Measurements from ENCODE around the gene ZMYND10. TPM values are rescaled to one million over a fixed set of nuclear protein-coding genes. Genes with fewer than 3 reads are reported as not detected.

ZMYND10 gene
- total RNA-seq, 8 experiments from 2014 or later: 0.76 to 91.1 (median 2.2) TPM

DNA sequence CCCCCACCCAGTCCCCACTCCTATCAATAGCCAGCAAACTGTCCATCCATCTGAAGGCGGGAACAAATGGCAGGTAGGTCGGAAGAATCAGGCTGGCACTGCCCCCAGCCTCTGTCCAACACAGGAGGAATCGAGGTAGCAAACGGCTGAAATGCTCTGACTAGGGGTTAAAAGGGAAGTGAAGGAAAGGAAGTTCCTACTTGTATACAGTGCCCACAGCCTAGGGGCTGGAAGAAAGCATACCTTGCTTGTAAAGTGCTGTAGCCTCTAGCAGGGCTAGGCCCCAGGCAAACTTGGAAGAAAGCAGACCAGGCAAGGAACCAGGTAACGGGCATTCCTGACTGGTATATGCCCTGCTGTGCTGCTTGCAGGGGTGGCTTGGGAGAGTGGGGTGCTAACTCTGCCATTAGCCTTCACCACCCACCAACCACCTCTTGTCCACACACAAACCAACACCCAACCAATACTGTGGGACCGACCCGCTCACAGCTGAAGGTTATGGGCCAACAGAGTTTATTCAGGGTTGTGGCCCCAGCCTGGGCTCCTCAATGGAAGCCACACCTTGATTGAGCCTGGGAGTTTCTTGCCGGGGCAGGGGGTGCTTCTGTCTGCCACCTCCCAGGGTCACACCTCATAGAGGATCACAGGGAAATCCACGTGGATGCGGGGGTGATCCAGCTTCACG is 19.9 kb downstream of the ZMYND10 start:
- Histone ChIP-seq H3K4me1 (replicated peaks in 1 of 2) (peaks cover 16 to 24% of the 10 kb centered on the region in 2 donors), H3K4me3 (no peak overlapping the region), H3K27ac (no peak overlapping the region)
- ATAC-seq (replicated peaks in 6 of 8): no peak
- WGBS, 10 experiments: 83 to 100% (median 88%) methylated on average over 1 to 5 of the region's 11 CpGs; no CpG with 5 or more reads in 6 of the 10 experiments
- in situ Hi-C loops (cut with MboI; ENCODE audit: low pct_unique_long_range_greater_than_20kb in 2 of 9, low sequenced_read_pairs in 9 of 9, unreplicated experiment in 9 of 9): no loop called here

DNA sequence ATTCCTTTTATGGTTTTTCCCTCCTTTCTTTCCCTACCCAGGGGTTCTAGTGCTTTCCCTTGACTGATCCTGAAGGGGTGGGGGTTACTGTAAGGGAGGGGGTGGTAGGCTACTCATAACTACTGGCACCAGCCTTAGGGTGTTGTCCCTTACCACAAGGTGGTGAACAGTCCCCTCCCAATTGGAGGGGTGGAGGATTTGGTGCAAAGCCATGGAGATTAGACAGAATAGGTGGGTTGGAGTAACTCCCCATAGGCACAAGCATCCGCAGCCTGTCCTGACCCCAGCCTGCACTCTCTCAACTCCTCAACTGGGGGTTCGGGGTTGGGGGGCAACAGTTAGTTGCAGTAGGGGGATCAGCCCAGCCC is 20.4 kb downstream of the ZMYND10 start:
- no peak for ATAC-seq (replicated peaks in 6 of 8)
- Histone ChIP-seq H3K4me1 (replicated peaks in 1 of 2) (peaks cover 20 to 28% of the 10 kb centered on the region in 2 donors), H3K27ac (no peak overlapping the region), H3K4me3 (no peak overlapping the region)
- WGBS, 10 experiments: no CpG with 5 or more reads among the region's 2 CpGs
- in situ Hi-C loops (cut with MboI; ENCODE audit: low pct_unique_long_range_greater_than_20kb in 2 of 9, low sequenced_read_pairs in 9 of 9, unreplicated experiment in 9 of 9): no loop called here

DNA sequence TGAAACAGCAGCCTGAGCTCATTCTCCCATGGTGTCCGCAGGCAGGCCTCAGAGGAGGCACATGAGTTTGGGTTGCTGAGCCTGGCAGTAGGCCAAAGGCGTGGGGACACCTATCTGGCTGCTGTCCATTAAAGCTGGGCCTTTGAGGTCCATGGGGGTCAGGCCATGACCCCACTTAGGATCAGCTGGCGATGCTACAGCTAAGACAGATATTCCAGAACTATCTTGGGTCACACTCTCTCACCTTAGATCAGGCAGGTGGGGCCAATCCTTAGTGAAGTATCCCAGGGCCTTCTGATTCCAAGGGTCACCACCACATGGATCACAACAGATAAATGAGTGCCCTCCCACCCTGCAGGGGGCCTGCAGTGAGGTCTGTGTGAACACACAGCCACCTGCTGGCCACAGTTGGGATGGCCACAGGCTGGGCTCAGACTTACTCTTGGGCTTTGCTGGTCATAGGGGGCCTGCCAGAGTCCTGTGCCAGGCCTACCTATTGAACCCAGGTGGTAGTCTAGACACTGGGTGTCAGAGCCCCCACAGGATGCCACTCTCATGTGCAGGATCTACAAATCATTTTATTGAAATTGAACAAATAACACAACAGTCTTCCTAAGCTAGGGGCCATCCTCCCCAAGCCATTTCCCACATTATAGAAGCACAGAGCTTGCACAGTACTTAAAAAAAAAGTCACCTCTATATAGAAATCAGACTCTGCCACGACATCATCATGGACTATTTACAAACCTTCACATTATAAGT is 21.0 kb downstream of the ZMYND10 start:
- WGBS, 10 experiments: 0 to 100% (median 10%) methylated on average over 1 to 2 of the region's 4 CpGs; no CpG with 5 or more reads in 4 of the 10 experiments
- peak in 4 of 8 experiments; percentile 2 to 29 (median 6) for ATAC-seq (replicated peaks in 6 of 8)
- Histone ChIP-seq H3K4me3 (no peak overlapping the region), H3K27ac (no peak overlapping the region), H3K4me1 (replicated peaks in 1 of 2) (peaks cover 25 to 33% of the 10 kb centered on the region in 2 donors)
- in situ Hi-C loops (cut with MboI; ENCODE audit: low pct_unique_long_range_greater_than_20kb in 2 of 9, low sequenced_read_pairs in 9 of 9, unreplicated experiment in 9 of 9): no loop called here

DNA sequence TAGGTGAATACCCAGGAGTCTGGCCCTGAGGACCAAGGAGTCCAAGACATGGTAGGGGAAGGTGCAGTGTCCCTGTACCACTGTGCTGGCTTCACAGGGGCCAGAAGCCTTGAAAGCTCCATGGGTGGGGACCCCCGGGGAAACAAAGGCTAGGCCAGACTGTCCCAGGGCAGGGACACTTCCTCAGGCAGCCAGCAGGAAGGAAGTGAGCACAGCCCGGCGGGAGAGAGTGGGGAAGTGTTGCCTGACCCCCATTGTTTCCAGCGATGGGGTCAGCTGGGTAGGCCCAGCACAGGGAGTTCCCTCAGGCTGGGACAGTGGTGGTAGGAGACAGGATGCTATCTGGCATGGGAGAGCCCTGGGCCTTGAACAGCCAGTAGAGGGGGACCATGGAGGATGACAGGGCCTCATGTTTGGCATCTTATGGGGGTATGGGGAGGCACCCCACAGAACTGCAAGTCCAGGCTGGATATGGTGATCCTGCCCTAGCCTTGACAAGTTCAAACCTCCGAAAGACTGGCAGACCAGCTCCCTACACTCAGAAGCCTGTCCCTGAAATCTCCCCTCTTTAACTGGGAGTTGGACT is 21.8 kb downstream of the ZMYND10 start:
- WGBS, 10 experiments: 50 to 89% (median 67%) methylated on average over 1 to 4 of the region's 5 CpGs; no CpG with 5 or more reads in 6 of the 10 experiments
- H3K27ac ChIP-seq: no peak overlapping the region
- ATAC-seq (replicated peaks in 6 of 8): no peak
- in situ Hi-C loops (cut with MboI; ENCODE audit: low pct_unique_long_range_greater_than_20kb in 2 of 9, low sequenced_read_pairs in 9 of 9, unreplicated experiment in 9 of 9): no loop called here
- no peak overlapping the region for H3K4me3 ChIP-seq
- peaks cover 29 to 36% of the 10 kb centered on the region in 2 donors for H3K4me1 ChIP-seq (replicated peaks in 1 of 2)

DNA sequence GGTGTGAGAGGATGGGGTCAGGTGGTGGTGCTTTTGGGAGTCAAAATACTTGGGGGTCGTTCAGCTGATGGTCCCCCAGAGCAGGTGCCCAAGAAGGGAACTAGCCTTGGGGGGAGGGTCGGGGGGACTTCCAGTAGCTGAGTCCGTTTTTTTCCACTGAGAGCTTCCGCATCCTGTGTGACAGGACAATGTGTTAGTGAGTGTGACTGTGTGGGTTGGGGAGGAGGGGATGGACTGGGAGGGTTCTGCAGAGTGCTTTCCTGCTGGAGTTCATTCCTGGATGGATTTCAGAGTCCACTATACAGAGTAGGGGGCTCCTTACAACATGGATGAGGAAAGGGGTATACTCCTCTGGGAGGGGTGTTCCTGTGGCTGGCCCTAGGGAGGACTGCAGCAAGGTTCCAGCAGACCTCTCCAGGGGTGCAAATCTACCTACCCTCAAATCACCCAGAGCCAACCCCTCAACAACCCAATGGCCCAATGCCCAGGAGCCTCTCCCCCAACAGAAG is 22.4 kb downstream of the ZMYND10 start:
- ATAC-seq (replicated peaks in 6 of 8): no peak
- no peak overlapping the region for H3K4me3 ChIP-seq
- H3K4me1 ChIP-seq (replicated peaks in 1 of 2): peaks cover 29 to 32% of the 10 kb centered on the region in 2 donors
- in situ Hi-C loops (cut with MboI; ENCODE audit: low pct_unique_long_range_greater_than_20kb in 2 of 9, low sequenced_read_pairs in 9 of 9, unreplicated experiment in 9 of 9): no loop called here
- WGBS, 10 experiments: 29 to 87% (median 80%) methylated on average over 1 to 3 of the region's 4 CpGs; no CpG with 5 or more reads in 7 of the 10 experiments
- H3K27ac ChIP-seq: no peak overlapping the region

DNA sequence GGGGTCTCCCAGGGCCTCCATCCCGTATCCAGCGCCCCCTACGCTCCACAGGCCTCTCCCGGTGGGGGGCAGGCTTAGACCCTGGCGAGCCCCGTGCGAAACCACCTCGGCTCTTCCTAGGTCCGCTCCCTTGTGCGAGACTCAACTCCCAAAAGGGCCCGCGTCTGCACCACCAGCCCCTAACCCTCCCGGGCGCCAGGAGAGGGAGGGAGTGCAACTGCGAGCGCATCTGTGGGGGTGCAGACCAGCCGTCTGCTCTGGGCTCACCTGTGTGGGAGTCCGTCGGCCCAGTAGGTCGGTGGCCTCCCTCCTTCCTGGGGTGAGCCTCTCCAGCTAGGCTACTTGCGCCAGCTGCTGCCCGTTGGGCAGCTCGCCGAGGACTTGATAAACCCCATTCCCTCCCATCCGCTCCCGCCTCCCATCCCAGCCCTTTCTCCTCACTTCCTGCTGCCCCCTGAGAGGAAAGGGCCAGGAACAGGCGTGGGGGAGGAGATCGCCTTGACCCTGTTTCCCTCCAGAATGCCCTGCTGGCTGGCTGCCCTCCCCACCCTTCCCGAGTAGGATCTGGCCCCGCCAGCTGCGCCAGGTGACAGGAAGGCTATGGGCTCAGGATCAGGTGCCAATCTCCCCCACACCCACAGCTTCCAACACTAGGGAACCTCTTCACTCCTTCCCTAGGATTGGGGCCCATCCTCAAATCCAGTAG is 23.0 kb downstream of the ZMYND10 start, which contains the start of gene HYAL2:
Gene HYAL2 (minus strand): TSS at position 360 of the 706 bp plus-strand sequence. CDS start 2,256 bp downstream, outside the sequence.
- Histone ChIP-seq H3K27ac (peak within 1 kb of the TSS; percentile 100), H3K4me1 (replicated peaks in 1 of 2) (peaks cover 29 to 32% of the 10 kb centered on the region in 2 donors), H3K4me3 (peak within 1 kb of the TSS; percentile 72 to 97 (median 90))
- in situ Hi-C loops (cut with MboI; ENCODE audit: low pct_unique_long_range_greater_than_20kb in 2 of 9, low sequenced_read_pairs in 9 of 9, unreplicated experiment in 9 of 9): no loop called here
- ATAC-seq (replicated peaks in 6 of 8): no peak
- 60 to 100% (median 72%) methylated on average over 1 to 7 of the region's 31 CpGs; no CpG with 5 or more reads in 6 of the 10 experiments for WGBS, 10 experiments

DNA sequence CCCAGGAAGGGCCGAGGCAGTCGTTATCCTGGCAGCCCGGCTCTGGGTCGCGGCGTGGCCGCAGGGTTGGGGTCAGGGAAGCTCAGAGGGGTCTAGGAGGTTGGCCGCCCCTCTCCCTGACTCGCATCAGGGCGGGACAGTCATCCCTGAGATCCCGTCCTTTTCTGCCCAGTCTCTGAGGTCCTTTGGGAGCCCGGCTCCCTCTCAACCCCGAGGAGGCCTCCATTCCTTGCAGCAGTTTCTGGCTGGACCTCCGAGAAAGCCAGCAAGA is 23.5 kb downstream of the ZMYND10 start:
- in situ Hi-C loops (cut with MboI; ENCODE audit: low pct_unique_long_range_greater_than_20kb in 2 of 9, low sequenced_read_pairs in 9 of 9, unreplicated experiment in 9 of 9): no loop called here
- ATAC-seq (replicated peaks in 6 of 8): no peak
- Histone ChIP-seq H3K27ac (peak overlapping the region; percentile 100), H3K4me3 (peak overlapping the region; percentile 72 to 97 (median 90)), H3K4me1 (replicated peaks in 1 of 2) (peaks cover 25 to 29% of the 10 kb centered on the region in 2 donors)
- 46 to 60% methylated on average over 1 to 3 of the region's 14 CpGs; no CpG with 5 or more reads in 8 of the 10 experiments for WGBS, 10 experiments

DNA sequence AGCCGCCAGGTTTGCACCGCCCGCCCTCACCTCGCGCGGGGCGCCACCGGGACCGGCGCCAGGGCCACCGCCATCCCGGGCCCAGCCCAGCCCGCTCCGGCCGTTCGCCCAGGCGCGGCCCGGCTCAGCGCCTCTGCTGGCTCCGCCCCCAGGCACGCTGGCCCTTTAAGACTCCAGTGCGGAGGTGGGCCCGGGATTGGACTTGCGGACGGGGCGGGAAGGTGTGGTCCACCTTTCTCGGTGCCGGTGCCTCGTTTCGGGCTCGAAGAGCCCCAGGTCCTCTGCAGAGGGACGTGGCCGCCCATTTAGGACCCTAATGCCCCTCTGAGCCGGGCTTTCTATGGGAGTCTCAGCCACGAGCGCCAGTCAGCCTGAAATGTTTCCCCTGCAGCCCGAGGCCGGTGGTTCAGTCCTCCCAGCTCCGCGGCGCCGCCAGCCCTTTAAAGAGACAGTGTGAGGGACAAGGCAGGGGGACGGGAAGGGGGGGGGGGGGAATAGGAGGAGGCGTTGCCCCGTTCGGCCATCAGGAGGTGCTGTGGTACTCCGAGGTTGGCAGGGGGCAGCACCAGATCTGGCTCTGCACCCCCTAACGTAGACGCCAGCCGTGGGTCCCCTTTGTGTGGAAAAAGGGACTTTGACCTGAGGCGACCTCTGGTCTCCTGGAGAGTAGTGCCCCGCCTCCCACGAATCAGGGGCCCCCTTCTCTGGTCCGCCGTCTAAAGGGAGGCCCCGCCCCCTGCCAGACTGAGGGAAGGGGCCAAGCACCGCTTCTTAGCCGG is 24.0 kb downstream of the ZMYND10 start:
- 0 to 7% (median 0%) methylated on average over 4 to 10 of the region's 59 CpGs; no CpG with 5 or more reads in 5 of the 10 experiments for WGBS, 10 experiments
- H3K4me3 ChIP-seq: peak overlapping the region; percentile 72 to 97 (median 90)
- peak; percentile 82 to 90 (median 88) for ATAC-seq (replicated peaks in 6 of 8)
- in situ Hi-C loops (cut with MboI; ENCODE audit: low pct_unique_long_range_greater_than_20kb in 2 of 9, low sequenced_read_pairs in 9 of 9, unreplicated experiment in 9 of 9): no loop called here
- H3K27ac ChIP-seq: peak overlapping the region; percentile 100
- H3K4me1 ChIP-seq (replicated peaks in 1 of 2): peaks cover 22 to 30% of the 10 kb centered on the region in 2 donors

DNA sequence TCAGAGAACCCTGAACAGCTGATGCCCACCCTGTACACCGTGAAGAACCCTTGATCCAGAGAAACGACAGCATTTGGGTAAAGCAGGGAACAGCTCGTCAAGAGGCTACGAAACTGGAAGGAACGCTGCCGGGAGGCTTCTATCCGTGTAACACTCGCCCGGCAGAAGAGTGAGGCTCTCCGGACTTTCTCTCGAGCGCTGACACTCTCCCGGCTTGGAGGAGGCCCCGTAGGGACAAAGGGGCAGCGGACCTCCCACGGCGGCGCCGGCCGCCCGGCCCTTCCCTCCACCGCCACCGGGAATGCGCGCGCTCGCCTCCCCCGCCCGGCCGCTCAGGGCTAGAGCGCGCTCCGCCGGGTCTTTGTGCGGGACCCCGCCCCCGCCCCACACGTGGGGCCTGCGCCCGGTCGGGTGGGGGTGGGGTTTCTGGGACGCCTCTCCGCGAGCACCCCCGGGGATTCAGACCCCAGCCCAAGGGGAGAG is 24.6 kb downstream of the ZMYND10 start:
- in situ Hi-C loops (cut with MboI; ENCODE audit: low pct_unique_long_range_greater_than_20kb in 2 of 9, low sequenced_read_pairs in 9 of 9, unreplicated experiment in 9 of 9): no loop called here
- H3K4me3 ChIP-seq: peak overlapping the region; percentile 72 to 97 (median 90)
- WGBS, 10 experiments: 0 to 7% (median 0%) methylated on average over 1 to 6 of the region's 45 CpGs; no CpG with 5 or more reads in 3 of the 10 experiments
- peak overlapping the region; percentile 100 for H3K27ac ChIP-seq
- ATAC-seq (replicated peaks in 6 of 8): peak; percentile 55 to 79 (median 76)
- peaks cover 22 to 30% of the 10 kb centered on the region in 2 donors for H3K4me1 ChIP-seq (replicated peaks in 1 of 2)

DNA sequence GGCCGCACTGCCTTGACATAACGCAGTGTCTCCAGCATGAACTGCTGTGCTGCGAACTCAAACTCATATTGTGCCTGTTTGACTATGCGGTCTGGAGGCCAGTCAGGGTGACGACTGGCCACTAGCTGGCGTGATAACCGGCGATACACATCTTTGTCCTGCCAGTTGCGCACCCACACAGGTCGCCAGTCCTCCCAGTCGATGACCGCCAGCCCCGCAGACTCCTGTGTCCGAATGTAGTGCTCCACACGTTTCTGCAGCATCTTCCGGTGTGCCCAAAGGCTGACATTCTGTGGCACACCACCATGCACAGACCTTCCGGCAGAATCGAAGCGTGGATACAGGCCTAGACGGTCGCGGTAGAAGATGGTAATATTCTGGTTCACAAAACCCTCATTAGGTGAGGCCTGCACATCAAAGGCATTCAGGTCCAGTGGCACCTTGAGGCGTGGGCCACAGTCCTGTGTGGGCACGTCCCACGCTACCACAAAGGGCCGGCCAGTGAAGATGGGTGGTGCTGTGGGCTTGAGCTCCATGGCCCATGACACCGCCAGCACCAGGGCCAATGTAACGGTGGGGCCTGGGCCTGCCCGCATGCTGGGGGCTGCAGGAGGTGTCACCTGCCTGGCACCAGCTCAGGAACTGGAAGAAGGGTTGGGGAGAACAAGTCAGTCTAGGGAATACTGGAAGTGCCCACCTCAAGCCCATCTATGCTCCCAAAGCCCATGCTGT is 25.5 kb downstream of the ZMYND10 start:
- H3K4me1 ChIP-seq (replicated peaks in 1 of 2): peaks cover 22 to 30% of the 10 kb centered on the region in 2 donors
- peak overlapping the region; percentile 72 to 97 (median 90) for H3K4me3 ChIP-seq
- 76 to 83% (median 81%) methylated on average over 2 to 13 of the region's 29 CpGs; no CpG with 5 or more reads in 6 of the 10 experiments for WGBS, 10 experiments
- H3K27ac ChIP-seq: peak overlapping the region; percentile 100
- no peak for ATAC-seq (replicated peaks in 6 of 8)
- in situ Hi-C loops (cut with MboI; ENCODE audit: low pct_unique_long_range_greater_than_20kb in 2 of 9, low sequenced_read_pairs in 9 of 9, unreplicated experiment in 9 of 9): no loop called here

DNA sequence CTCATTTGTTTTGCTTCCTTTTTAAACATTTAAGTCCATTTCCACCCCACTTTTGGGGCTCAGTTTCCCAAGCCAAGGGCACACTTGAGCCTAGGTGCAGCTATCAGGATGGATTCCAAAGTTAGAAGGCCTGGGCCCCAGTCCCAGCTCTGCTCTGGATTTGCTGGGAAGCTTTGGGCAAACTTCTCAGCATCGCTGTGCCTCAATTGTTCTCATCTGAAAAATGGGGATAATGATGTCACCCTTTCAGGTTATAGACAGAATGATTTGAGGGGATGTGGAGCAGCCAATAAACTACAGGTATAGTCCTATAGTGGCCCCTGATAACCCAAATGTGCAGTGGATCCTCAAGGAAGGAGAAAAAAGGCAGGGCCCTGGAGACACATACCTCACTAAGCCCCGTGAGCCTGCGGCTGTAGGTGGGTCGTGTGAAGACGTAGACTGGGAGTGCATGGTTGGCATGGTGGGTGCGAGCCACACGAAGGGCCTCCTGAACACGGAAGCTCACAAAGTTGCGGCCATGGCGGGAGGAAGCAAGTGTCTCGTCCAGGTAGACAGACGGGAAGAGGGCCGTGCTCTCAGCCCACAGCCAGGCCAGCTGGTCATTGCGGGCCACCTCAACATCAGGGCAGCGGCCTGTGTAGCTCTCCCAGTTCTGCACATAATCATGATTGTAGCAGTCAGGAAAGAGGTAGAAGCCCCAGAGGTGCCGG is 26.2 kb downstream of the ZMYND10 start:
- ATAC-seq (replicated peaks in 6 of 8): no peak
- in situ Hi-C loops (cut with MboI; ENCODE audit: low pct_unique_long_range_greater_than_20kb in 2 of 9, low sequenced_read_pairs in 9 of 9, unreplicated experiment in 9 of 9): no loop called here
- 79 to 100% (median 90%) methylated on average over 1 to 10 of the region's 16 CpGs; no CpG with 5 or more reads in 3 of the 10 experiments for WGBS, 10 experiments
- H3K4me3 ChIP-seq: no peak overlapping the region
- no peak overlapping the region for H3K27ac ChIP-seq
- peaks cover 22 to 28% of the 10 kb centered on the region in 2 donors for H3K4me1 ChIP-seq (replicated peaks in 1 of 2)

Data from motor neuron (in vitro differentiated cells).